ENCODE results near the gene MAD1L1. TPM values are rescaled to one million over a fixed set of nuclear protein-coding genes. Genes with fewer than 3 reads are reported as not detected.

Gene MAD1L1
- total RNA-seq, 3 donors from 2014 or later, result 25.3 to 31.2 (median 26.2) TPM

GRCh38 chr7:2069472-2069860, 163.3 kb downstream of the MAD1L1 start:
- intact Hi-C loops (cut with DNase I, micrococcal nuclease), result no loop called here
- ATAC-seq (no peak), DNase-seq (no peak)
- Histone ChIP-seq H3K36me3 (ENCODE audit: low read depth) (no peaks in the 10 kb centered on the region), H3K4me3 (no peak overlapping the region), H3K4me1 (ENCODE audit: low read depth) (no peaks in the 10 kb centered on the region), H3K9me3 (no peaks in the 10 kb centered on the region)
- no peak for TF ChIP-seq CTCF (IDR thresholded peaks at IDR 0.05)

GRCh38 chr7:2068693-2069471, 163.9 kb downstream of the MAD1L1 start:
- no peaks in the 10 kb centered on the region for H3K4me1 ChIP-seq (ENCODE audit: low read depth)
- intact Hi-C loops (cut with DNase I, micrococcal nuclease), result no loop called here
- ATAC-seq (no peak), DNase-seq (no peak)
- H3K4me3 ChIP-seq, result no peak overlapping the region
- no peak for TF ChIP-seq CTCF (IDR thresholded peaks at IDR 0.05)
- H3K9me3 ChIP-seq, result no peaks in the 10 kb centered on the region
- no peaks in the 10 kb centered on the region for H3K36me3 ChIP-seq (ENCODE audit: low read depth)

GRCh38 chr7:2066251-2066919, 166.4 kb downstream of the MAD1L1 start:
- intact Hi-C loops (cut with DNase I, micrococcal nuclease), result no loop called here
- H3K9me3 ChIP-seq, result no peaks in the 10 kb centered on the region
- H3K4me1 ChIP-seq (ENCODE audit: low read depth), result peaks cover 13% of the 10 kb centered on the region
- no peaks in the 10 kb centered on the region for H3K36me3 ChIP-seq (ENCODE audit: low read depth)
- ATAC-seq, result no peak
- TF ChIP-seq CTCF (IDR thresholded peaks at IDR 0.05), result no peak
- no peak for DNase-seq
- no peak overlapping the region for H3K4me3 ChIP-seq

GRCh38 chr7:2065528-2065927, 167.2 kb downstream of the MAD1L1 start:
- Histone ChIP-seq H3K4me1 (ENCODE audit: low read depth) (peaks cover 13% of the 10 kb centered on the region), H3K4me3 (no peak overlapping the region), H3K9me3 (no peaks in the 10 kb centered on the region), H3K36me3 (ENCODE audit: low read depth) (no peaks in the 10 kb centered on the region)
- ATAC-seq, result no peak
- intact Hi-C loops (cut with DNase I, micrococcal nuclease), result no loop called here
- no peak for DNase-seq
- no peak for TF ChIP-seq CTCF (IDR thresholded peaks at IDR 0.05)

- intact Hi-C loops (cut with DNase I, micrococcal nuclease), result no loop called here
- H3K9me3 ChIP-seq, result no peaks in the 10 kb centered on the region
- no peaks in the 10 kb centered on the region for H3K36me3 ChIP-seq (ENCODE audit: low read depth)
- peak; percentile 79 to 84 (median 80) for DNase-seq
- TF ChIP-seq CTCF (IDR thresholded peaks at IDR 0.05), result no peak
- H3K4me3 ChIP-seq, result no peak overlapping the region
- peak; percentile 91 for ATAC-seq
- H3K4me1 ChIP-seq (ENCODE audit: low read depth), result peaks cover 13% of the 10 kb centered on the region
Measured at GRCh38 chr7:2063563-2064260, 169.0 kb downstream of the MAD1L1 start.
